ENCODE measurements around the gene KCNG1.

Gene KCNG1

GRCh38 chr20:50977066-50978021 is 45.6 kb downstream of the KCNG1 start:
- no peak overlapping the region for H3K4me3 ChIP-seq (ENCODE audit: low read length)
- no peaks in the 10 kb centered on the region for H3K9me2 ChIP-seq (replicated peaks; ENCODE audit: insufficient read depth, low read length)
- no peaks in the 10 kb centered on the region for H3K4me1 ChIP-seq (ENCODE audit: low read length)
- H3K27ac ChIP-seq (ENCODE audit: low read length) = no peak overlapping the region
- DNase-seq = no peak
- no peaks in the 10 kb centered on the region for H3K36me3 ChIP-seq (replicated peaks; ENCODE audit: insufficient read depth, low read length)
- no peaks in the 10 kb centered on the region for H3F3A ChIP-seq (ENCODE audit: insufficient read depth, low read length)
- H3K79me2 ChIP-seq (ENCODE audit: low read length) = no peaks in the 10 kb centered on the region
- no peak overlapping the region for H3K4me2 ChIP-seq (ENCODE audit: low read depth, low read length)
- no peak overlapping the region for H3K9ac ChIP-seq (ENCODE audit: low read length)
- H2AFZ ChIP-seq (ENCODE audit: low read length) = no peak overlapping the region
- TF ChIP-seq EZH2 (optimal IDR thresholded peaks at IDR 0.05; ENCODE audit: low read depth, low read length) (no peak), CTCF (IDR thresholded peaks at IDR 0.05; ENCODE audit: low read length) (no peak), EZH2phosphoT487 (IDR thresholded peaks at IDR 0.05; ENCODE audit: low read length) (no peak)
- peaks cover 31% of the 10 kb centered on the region for H3K27me3 ChIP-seq (replicated peaks; ENCODE audit: insufficient read depth, low read length)
- no peaks in the 10 kb centered on the region for H3K9me3 ChIP-seq (replicated peaks; ENCODE audit: insufficient read depth, low read length)
- no peaks in the 10 kb centered on the region for H4K20me1 ChIP-seq (ENCODE audit: insufficient read depth, low read length)

GRCh38 chr20:50975701-50976330 is 47.1 kb downstream of the KCNG1 start:
- H3K79me2 ChIP-seq (ENCODE audit: low read length) = no peaks in the 10 kb centered on the region
- no peaks in the 10 kb centered on the region for H3K9me3 ChIP-seq (replicated peaks; ENCODE audit: insufficient read depth, low read length)
- H4K20me1 ChIP-seq (ENCODE audit: insufficient read depth, low read length) = no peaks in the 10 kb centered on the region
- no peaks in the 10 kb centered on the region for H3F3A ChIP-seq (ENCODE audit: insufficient read depth, low read length)
- H3K27me3 ChIP-seq (replicated peaks; ENCODE audit: insufficient read depth, low read length) = peaks cover 26% of the 10 kb centered on the region
- H3K36me3 ChIP-seq (replicated peaks; ENCODE audit: insufficient read depth, low read length) = no peaks in the 10 kb centered on the region
- no peaks in the 10 kb centered on the region for H3K4me1 ChIP-seq (ENCODE audit: low read length)
- H3K9me2 ChIP-seq (replicated peaks; ENCODE audit: insufficient read depth, low read length) = no peaks in the 10 kb centered on the region
- TF ChIP-seq EZH2 (optimal IDR thresholded peaks at IDR 0.05; ENCODE audit: low read depth, low read length) (no peak), CTCF (IDR thresholded peaks at IDR 0.05; ENCODE audit: low read length) (no peak), EZH2phosphoT487 (IDR thresholded peaks at IDR 0.05; ENCODE audit: low read length) (no peak)
- H3K4me3 ChIP-seq (ENCODE audit: low read length) = no peak overlapping the region
- DNase-seq = no peak
- H2AFZ ChIP-seq (ENCODE audit: low read length) = no peak overlapping the region
- no peak overlapping the region for H3K4me2 ChIP-seq (ENCODE audit: low read depth, low read length)
- no peak overlapping the region for H3K27ac ChIP-seq (ENCODE audit: low read length)
- H3K9ac ChIP-seq (ENCODE audit: low read length) = no peak overlapping the region

GRCh38 chr20:50969912-50970311 is 53.0 kb downstream of the KCNG1 start:
- TF ChIP-seq EZH2phosphoT487 (IDR thresholded peaks at IDR 0.05; ENCODE audit: low read length) (no peak), EZH2 (optimal IDR thresholded peaks at IDR 0.05; ENCODE audit: low read depth, low read length) (no peak), CTCF (IDR thresholded peaks at IDR 0.05; ENCODE audit: low read length) (no peak)

More at GRCh38 chr20:50969912-50970311, 53.0 kb downstream of the KCNG1 start:
- Histone ChIP-seq H3K79me2 (ENCODE audit: low read length) (no peaks in the 10 kb centered on the region), H3K27me3 (replicated peaks; ENCODE audit: insufficient read depth, low read length) (peaks cover 4% of the 10 kb centered on the region; the same call in 1 of the 2 replicates), H3K9me3 (replicated peaks; ENCODE audit: insufficient read depth, low read length) (no peaks in the 10 kb centered on the region), H3K36me3 (replicated peaks; ENCODE audit: insufficient read depth, low read length) (no peaks in the 10 kb centered on the region), H3K4me3 (ENCODE audit: low read length) (no peak overlapping the region), H3K4me1 (ENCODE audit: low read length) (no peaks in the 10 kb centered on the region), H3K4me2 (ENCODE audit: low read depth, low read length) (no peak overlapping the region), H3K9me2 (replicated peaks; ENCODE audit: insufficient read depth, low read length) (no peaks in the 10 kb centered on the region), H3K27ac (ENCODE audit: low read length) (no peak overlapping the region), H4K20me1 (ENCODE audit: insufficient read depth, low read length) (no peaks in the 10 kb centered on the region), H3F3A (ENCODE audit: insufficient read depth, low read length) (no peaks in the 10 kb centered on the region), H2AFZ (ENCODE audit: low read length) (no peak overlapping the region), H3K9ac (ENCODE audit: low read length) (no peak overlapping the region)
- no peak for DNase-seq
